GM12892 (cell line): ENCODE measurements around the gene CLCA4.

Source experiments
- POLR2A ChIP-seq: IDR thresholded peaks from 2 replicates; pipeline ENCODE4 v1.6.1; 2011; ENCODE audit warnings: low read depth, low read length, control low read depth
- POLR2AphosphoS5 ChIP-seq: IDR thresholded peaks from 2 replicates; pipeline ENCODE4 v1.6.1; 2011; ENCODE audit warnings: low read depth, low read length, control low read depth

DNA sequence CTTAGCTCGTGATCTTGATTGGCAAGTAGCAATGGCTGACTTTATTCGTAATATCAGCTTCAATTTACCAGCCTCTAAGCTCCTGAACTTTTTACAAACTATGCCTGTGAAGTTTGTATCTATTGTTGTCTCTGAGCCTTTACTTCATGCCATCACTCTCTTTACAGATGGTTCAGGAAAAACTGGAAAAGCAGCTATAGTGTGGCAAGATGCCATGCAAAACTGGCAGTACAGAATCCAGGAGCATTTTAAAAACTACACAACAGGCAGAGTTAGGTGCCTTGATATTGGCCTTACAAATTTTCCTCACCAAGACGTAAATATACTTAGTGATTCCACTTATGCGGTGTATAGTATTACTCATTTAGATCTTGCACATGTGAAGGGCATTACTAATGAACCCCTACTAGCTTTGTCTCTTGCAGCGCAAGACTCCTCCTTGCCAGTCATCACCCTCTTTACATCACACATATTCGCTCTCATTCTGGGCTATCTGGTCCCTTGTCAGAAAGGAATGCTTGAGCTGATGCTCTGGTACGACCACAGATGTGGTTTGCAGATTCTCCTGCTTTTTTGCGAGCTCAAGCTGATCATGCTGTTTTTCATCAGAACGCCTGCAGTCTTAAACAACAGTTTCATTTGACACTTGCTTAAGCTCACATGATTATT is 41.8 kb upstream of the CLCA4 start:
- TF ChIP-seq POLR2A (no peak), POLR2AphosphoS5 (no peak)
